Measurements from ENCODE around the gene SRI.
"Not testable (repeated sequence)": the region's sequence is repeated elsewhere in the genome, so short reads cannot be mapped to it uniquely, and the experiment has no call there.

The SRI gene

GRCh38 chr7:88172842-88173241 lies 47.0 kb downstream of the SRI start:
- DNase-seq = no peak

GRCh38 chr7:88169717-88170320 lies 50.0 kb downstream of the SRI start:
- DNase-seq = no peak

GRCh38 chr7:88167721-88168120 lies 52.1 kb downstream of the SRI start:
- no peak for DNase-seq

- DNase-seq = no peak
Measured at GRCh38 chr7:88167223-88167622, 52.6 kb downstream of the SRI start.

- no peak for DNase-seq
Measured at GRCh38 chr7:88165697-88166096, 54.1 kb downstream of the SRI start.

- not testable (repeated sequence) for DNase-seq
Measured at GRCh38 chr7:88159741-88160140, 60.1 kb downstream of the SRI start.

GRCh38 chr7:88156356-88156755 lies 63.5 kb downstream of the SRI start:
- DNase-seq = no peak

- no peak for DNase-seq
Measured at GRCh38 chr7:88155756-88156155, 64.1 kb downstream of the SRI start.

Measured in stimulated activated CD4-positive, alpha-beta T cell treated with anti-CD3 and anti-CD28 coated beads, Interleukin-4, amount 100 ng/mL, for 1 hour (primary cell).